A549 (cell line): Measurements from ENCODE around the gene CADM2. TPM values are rescaled to one million over a fixed set of nuclear protein-coding genes. Genes with fewer than 3 reads are reported as not detected.

Experiments
- ATAC-seq, 2 experiments: fragments of 200-7000 bp in 1 of 2; fragments of >200 bp in 1 of 2; cut with Nextera tagmentation in 1 of 2; cut with Tn5 transposase in 1 of 2; 3 replicates each; pipeline versions ENCODE4 v1.8.0 to v1.9.1; 2018 to 2020; ENCODE audit warnings: mild to moderate bottlenecking in 1 of 2, moderate library complexity in 1 of 2
- CTCF ChIA-PET: fragments of 300-600 bp; sonication (Branson Sonifier 250); formaldehyde crosslinking; extraction: SDS; loops from one replicate; lab custom pipeline; 2021; ENCODE audit warnings: antibody characterized with exemption, inconsistent platforms; lab: Yijun Ruan, JAX
- POLR2A ChIA-PET: fragments of 350-600 bp; formaldehyde crosslinking; extraction: SDS; loops from one replicate; lab custom pipeline; 2021; ENCODE audit warnings: antibody characterized with exemption, inconsistent platforms; lab: Yijun Ruan, JAX
- DNase-seq, 2 experiments: peaks; one replicate each; pipeline versions ENCODE4 v3.0.0 to v3.0.0-alpha.2; 2011 to 2016; ENCODE audit warnings: low read depth in 1 of 2, low spot score in 1 of 2
- FAIRE-seq: peaks from 2 replicates; lab custom pipeline; 2011; peaks lifted over from hg19 to GRCh38; lab: Jason Lieb, UNC
- H3K27ac ChIP-seq, 2 experiments: fragments of >200 bp; sonication (Bioruptor Twin); formaldehyde crosslinking; 3 replicates each; pipeline ENCODE4 v1.5.1; 2016 to 2017
- H3K4me1 ChIP-seq: fragments of >200 bp; sonication (Bioruptor Twin); formaldehyde crosslinking; 3 replicates; pipeline ENCODE4 v1.6.1; 2016
- H3K4me2 ChIP-seq: fragments of >200 bp; sonication (Bioruptor Twin); formaldehyde crosslinking; 3 replicates; pipeline ENCODE4 v1.6.1; 2016
- H3K4me3 ChIP-seq: fragments of >200 bp; sonication (Bioruptor Twin); formaldehyde crosslinking; 3 replicates; pipeline ENCODE4 v1.5.1; 2016
- H3K9me3 ChIP-seq: fragments of >200 bp; sonication (Bioruptor Twin); formaldehyde crosslinking; 3 replicates; pipeline ENCODE4 v1.6.1; 2016
- CBX8 ChIP-seq: fragments of 200-600 bp; sonication (generic); IDR thresholded peaks from 2 replicates; pipeline ENCODE4 v1.6.1; 2016
- ELK1 ChIP-seq: fragments of 150-350 bp; IDR thresholded peaks from 2 replicates; pipeline ENCODE4 v1.6.1; 2014; ENCODE audit warnings: low read depth, mild to moderate bottlenecking, low read length
- GATA3 ChIP-seq: IDR thresholded peaks from 2 replicates; pipeline ENCODE4 v1.6.1; 2012; ENCODE audit warnings: borderline replicate concordance
- HOXA7 ChIP-seq: fragments of 250-450 bp; sonication (Bioruptor Pico); IDR thresholded peaks from 2 replicates; pipeline ENCODE4 v1.5.0; 2020; ENCODE audit warnings: mild to moderate bottlenecking, moderate library complexity
- JUNB ChIP-seq: fragments of >200 bp; sonication (Bioruptor Twin); formaldehyde crosslinking; IDR thresholded peaks from 2 replicates; pipeline ENCODE4 v1.6.1; 2016
- KDM1A ChIP-seq: fragments of 200-600 bp; sonication (generic); IDR thresholded peaks from 2 replicates; pipeline ENCODE4 v1.6.1; 2016; ENCODE audit warnings: low read depth, mild to moderate bottlenecking
- MAZ ChIP-seq: fragments of 150-350 bp; IDR thresholded peaks from 2 replicates; pipeline ENCODE4 v1.6.1; 2014; ENCODE audit warnings: antibody characterized with exemption, low read depth, low read length, borderline replicate concordance
- MYC ChIP-seq: IDR thresholded peaks from 2 replicates; pipeline ENCODE4 v1.6.1; 2012; ENCODE audit warnings: mild to moderate bottlenecking, inconsistent platforms, low read length, improper control_type of control experiment, borderline replicate concordance
- NPAS2 ChIP-seq: fragments of 250-450 bp; sonication (Bioruptor Pico); IDR thresholded peaks from 2 replicates; pipeline ENCODE4 v1.8.0; 2022; ENCODE audit warnings: mild to moderate bottlenecking, moderate library complexity, borderline replicate concordance
- PHF8 ChIP-seq: fragments of 200-600 bp; sonication (generic); IDR thresholded peaks from 2 replicates; pipeline ENCODE4 v1.6.1; 2016; ENCODE audit warnings: low read depth, mild to moderate bottlenecking, antibody characterized with exemption, moderate library complexity, borderline replicate concordance
- POLR2A ChIP-seq: IDR thresholded peaks from 2 replicates; pipeline ENCODE4 v1.6.1; 2012; ENCODE audit warnings: mild to moderate bottlenecking, low read length
- REST ChIP-seq: fragments of 200-600 bp; sonication (generic); IDR thresholded peaks from 2 replicates; pipeline ENCODE4 v1.6.1; 2016; ENCODE audit warnings: antibody characterized with exemption, mild to moderate bottlenecking, moderate library complexity
- SMC3 ChIP-seq: fragments of >200 bp; sonication (Bioruptor Twin); formaldehyde crosslinking; IDR thresholded peaks from 3 replicates; pipeline ENCODE4 v1.6.1; 2018; ENCODE audit warnings: inconsistent platforms
- TFCP2L1 ChIP-seq: fragments of 250-450 bp; sonication (Bioruptor Pico); IDR thresholded peaks from 2 replicates; pipeline ENCODE4 v1.5.0; 2021; ENCODE audit warnings: mild to moderate bottlenecking
- ZNF302 ChIP-seq: fragments of 250-450 bp; sonication (Bioruptor Pico); IDR thresholded peaks from 2 replicates; pipeline ENCODE4 v1.9.0; 2021; ENCODE audit warnings: inconsistent platforms, mild to moderate bottlenecking, moderate library complexity
- WGBS: methylation state at CpG from one replicate; pipeline ENCODE4 v1.1.6; 2017; ENCODE audit errors: missing lambda C conversion rate; 5-methylcytosine and 5-hydroxymethylcytosine counted together
- polyA plus RNA-seq, 4 experiments: library from polyadenylated mRNA; depleted of rRNA in 3 of 4; stranded (reverse); fragments of >200 nt; fragmentation: RNase III in 1 of 4; extraction: RNeasy Plus Mini Kit Qiagen cat#74134 plus additional on column Dnase treatment in 1 of 4; gene quantifications; 2 replicates in 3 of 4; 3 replicates in 1 of 4; pipeline ENCODE4 v1.2.3, GENCODE V29; 2011 to 2017
- TF ChIP-seq, protein P1 (sequence below): fragments of 250-450 bp; sonication (Bioruptor Pico); IDR thresholded peaks from 2 replicates; pipeline ENCODE4 v1.5.0; 2021; ENCODE audit warnings: mild to moderate bottlenecking, moderate library complexity, borderline replicate concordance
- TF ChIP-seq, protein P2 (sequence below): fragments of >200 bp; sonication (Bioruptor Twin); formaldehyde crosslinking; IDR thresholded peaks from 2 replicates; pipeline ENCODE4 v1.6.1; 2016
- TF ChIP-seq, protein P3 (sequence below): fragments of 250-450 bp; sonication (Bioruptor Pico); IDR thresholded peaks from 2 replicates; pipeline ENCODE4 v1.5.0; 2020; ENCODE audit warnings: low read depth, mild to moderate bottlenecking, moderate library complexity

Gene CADM2
- polyA plus RNA-seq, 2 of the 4 experiments (the other 2 are of a cell fraction): 0.05 to 0.71 TPM

DNA sequence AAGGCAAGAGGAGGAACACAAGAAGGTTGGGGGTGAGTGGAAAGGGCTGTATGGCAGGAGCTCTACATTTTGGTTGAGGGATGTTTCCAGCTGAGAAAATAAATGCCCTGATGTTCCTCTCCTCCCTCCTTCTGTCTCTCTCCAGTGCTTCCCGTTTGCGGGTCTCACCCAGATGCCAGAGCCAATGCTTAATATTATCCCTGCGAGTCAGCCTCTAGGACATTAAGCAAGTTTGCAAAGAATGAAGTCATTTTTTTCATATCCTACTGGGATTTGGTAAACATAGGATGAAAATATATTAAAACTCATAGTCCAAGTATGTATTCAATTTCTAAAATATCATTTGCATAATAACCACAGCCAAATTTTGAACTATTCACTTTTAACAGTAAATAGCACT is 295.9 kb downstream of the CADM2 start:
- ATAC-seq: no peak
- no peak for DNase-seq
- no peak overlapping the region for H3K27ac ChIP-seq
- CTCF ChIA-PET: no interaction called here
- no peak overlapping the region for H3K4me3 ChIP-seq
- no peaks in the 10 kb centered on the region for H3K9me3 ChIP-seq
- no peaks in the 10 kb centered on the region for H3K4me1 ChIP-seq
- WGBS: 0% methylated on average over 3 of the region's 3 CpGs
- TF ChIP-seq TFCP2L1 (CRISPR knock-in tag) (no peak), MYC (no peak), KDM1A (no peak), JUNB (no peak), HOXA7 (CRISPR knock-in tag) (no peak), ELK1 (no peak), ZNF302 (no peak), POLR2A (no peak), MAZ (no peak)
- TF ChIP-seq, protein P1, sequence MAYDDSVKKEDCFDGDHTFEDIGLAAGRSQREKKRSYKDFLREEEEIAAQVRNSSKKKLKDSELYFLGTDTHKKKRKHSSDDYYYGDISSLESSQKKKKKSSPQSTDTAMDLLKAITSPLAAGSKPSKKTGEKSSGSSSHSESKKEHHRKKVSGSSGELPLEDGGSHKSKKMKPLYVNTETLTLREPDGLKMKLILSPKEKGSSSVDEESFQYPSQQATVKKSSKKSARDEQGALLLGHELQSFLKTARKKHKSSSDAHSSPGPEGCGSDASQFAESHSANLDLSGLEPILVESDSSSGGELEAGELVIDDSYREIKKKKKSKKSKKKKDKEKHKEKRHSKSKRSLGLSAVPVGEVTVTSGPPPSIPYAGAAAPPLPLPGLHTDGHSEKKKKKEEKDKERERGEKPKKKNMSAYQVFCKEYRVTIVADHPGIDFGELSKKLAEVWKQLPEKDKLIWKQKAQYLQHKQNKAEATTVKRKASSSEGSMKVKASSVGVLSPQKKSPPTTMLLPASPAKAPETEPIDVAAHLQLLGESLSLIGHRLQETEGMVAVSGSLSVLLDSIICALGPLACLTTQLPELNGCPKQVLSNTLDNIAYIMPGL (CRISPR knock-in tag): no peak
- FAIRE-seq: no peak
- POLR2A ChIA-PET: no interaction called here
- no peak overlapping the region for H3K4me2 ChIP-seq

- no peaks in the 10 kb centered on the region for H3K4me1 ChIP-seq
- POLR2A ChIA-PET: no interaction called here
- FAIRE-seq (no peak), ATAC-seq (no peak), DNase-seq (no peak)
- TF ChIP-seq ELK1: no peak
- no peak for TF ChIP-seq REST
- TF ChIP-seq TFCP2L1 (CRISPR knock-in tag): no peak
- no peak for TF ChIP-seq PHF8
- TF ChIP-seq POLR2A: no peak
- TF ChIP-seq CBX8: no peak
- no peak for TF ChIP-seq SMC3
- TF ChIP-seq GATA3: no peak
- TF ChIP-seq, protein P2, sequence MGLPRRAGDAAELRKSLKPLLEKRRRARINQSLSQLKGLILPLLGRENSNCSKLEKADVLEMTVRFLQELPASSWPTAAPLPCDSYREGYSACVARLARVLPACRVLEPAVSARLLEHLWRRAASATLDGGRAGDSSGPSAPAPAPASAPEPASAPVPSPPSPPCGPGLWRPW: no peak
- TF ChIP-seq, protein P3, sequence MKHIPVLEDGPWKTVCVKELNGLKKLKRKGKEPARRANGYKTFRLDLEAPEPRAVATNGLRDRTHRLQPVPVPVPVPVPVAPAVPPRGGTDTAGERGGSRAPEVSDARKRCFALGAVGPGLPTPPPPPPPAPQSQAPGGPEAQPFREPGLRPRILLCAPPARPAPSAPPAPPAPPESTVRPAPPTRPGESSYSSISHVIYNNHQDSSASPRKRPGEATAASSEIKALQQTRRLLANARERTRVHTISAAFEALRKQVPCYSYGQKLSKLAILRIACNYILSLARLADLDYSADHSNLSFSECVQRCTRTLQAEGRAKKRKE (CRISPR knock-in tag): no peak
- TF ChIP-seq NPAS2 (CRISPR knock-in tag): no peak
- TF ChIP-seq, protein P1 (CRISPR knock-in tag): no peak
- CTCF ChIA-PET: no interaction called here
- 17% methylated on average over 4 of the region's 4 CpGs for WGBS
- no peaks in the 10 kb centered on the region for H3K9me3 ChIP-seq
- no peak overlapping the region for H3K4me3 ChIP-seq
- no peak overlapping the region for H3K4me2 ChIP-seq
- H3K27ac ChIP-seq: no peak overlapping the region
Measured at GRCh38 chr3:85255949-85256348, 297.2 kb downstream of the CADM2 start.
